Measurements from ENCODE around the gene PIEZO1. TPM values are rescaled to one million over a fixed set of nuclear protein-coding genes. Genes with fewer than 3 reads are reported as not detected.

PIEZO1 gene
- total and polyA plus RNA-seq, 9 of the 15 experiments (the other 6 are each of a cell fraction or from before 2014, with no cell fraction given) = 3.6 to 432 (median 131) TPM

DNA sequence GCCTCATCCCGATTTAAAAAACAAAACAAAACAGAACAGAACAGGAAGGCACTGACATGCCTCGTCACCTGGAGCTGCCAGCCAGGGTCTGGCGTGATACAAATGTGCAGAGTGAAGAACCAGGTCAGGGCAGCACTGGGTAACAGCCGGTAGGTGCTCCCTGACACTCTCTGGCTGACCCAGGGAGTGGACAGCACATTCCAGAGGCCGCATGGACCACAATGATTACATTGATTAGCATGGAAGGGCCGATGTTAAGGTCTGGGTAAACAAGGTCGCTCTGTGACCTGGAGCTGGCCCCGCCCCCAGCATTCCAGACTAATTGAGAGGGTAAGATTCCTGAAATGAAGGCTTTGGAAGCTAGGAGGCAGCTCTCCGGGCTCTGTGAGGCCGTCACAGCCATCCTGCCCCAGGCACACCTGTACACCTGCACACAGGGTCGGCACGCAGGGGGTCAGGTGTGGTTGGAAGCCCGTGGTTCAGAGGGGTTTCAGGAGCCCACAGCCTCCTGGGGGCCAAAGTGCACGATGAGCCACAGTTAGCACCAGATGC is 21.4 kb downstream of the PIEZO1 start (continued):
- TF ChIP-seq XRCC5 (IDR thresholded peaks at IDR 0.05; ENCODE audit: low read depth, low read length) = no peak
- no peak for TF ChIP-seq HBP1 (CRISPR knock-in tag; IDR thresholded peaks at IDR 0.05)
- TF ChIP-seq, protein P1, sequence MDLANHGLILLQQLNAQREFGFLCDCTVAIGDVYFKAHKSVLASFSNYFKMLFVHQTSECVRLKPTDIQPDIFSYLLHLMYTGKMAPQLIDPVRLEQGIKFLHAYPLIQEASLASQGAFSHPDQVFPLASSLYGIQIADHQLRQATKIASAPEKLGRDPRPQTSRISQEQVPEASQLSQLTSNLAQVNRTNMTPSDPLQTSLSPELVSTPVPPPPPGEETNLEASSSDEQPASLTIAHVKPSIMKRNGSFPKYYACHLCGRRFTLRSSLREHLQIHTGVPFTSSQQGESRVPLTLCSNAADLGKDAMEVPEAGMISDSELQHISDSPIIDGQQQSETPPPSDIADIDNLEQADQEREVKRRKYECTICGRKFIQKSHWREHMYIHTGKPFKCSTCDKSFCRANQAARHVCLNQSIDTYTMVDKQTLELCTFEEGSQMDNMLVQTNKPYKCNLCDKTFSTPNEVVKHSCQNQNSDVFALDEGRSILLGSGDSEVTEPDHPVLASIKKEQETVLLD (IDR thresholded peaks at IDR 0.05) = no peak
- no peak for TF ChIP-seq TSC22D4 (tag; IDR thresholded peaks at IDR 0.05)
- TF ChIP-seq, protein P2, sequence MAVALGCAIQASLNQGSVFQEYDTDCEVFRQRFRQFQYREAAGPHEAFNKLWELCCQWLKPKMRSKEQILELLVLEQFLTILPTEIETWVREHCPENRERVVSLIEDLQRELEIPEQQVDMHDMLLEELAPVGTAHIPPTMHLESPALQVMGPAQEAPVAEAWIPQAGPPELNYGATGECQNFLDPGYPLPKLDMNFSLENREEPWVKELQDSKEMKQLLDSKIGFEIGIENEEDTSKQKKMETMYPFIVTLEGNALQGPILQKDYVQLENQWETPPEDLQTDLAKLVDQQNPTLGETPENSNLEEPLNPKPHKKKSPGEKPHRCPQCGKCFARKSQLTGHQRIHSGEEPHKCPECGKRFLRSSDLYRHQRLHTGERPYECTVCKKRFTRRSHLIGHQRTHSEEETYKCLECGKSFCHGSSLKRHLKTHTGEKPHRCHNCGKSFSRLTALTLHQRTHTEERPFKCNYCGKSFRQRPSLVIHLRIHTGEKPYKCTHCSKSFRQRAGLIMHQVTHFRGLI (CRISPR knock-in tag; IDR thresholded peaks at IDR 0.05) = no peak
- TF ChIP-seq STAT5B (CRISPR knock-in tag; IDR thresholded peaks at IDR 0.05) = no peak
- TF ChIP-seq CC2D1A (IDR thresholded peaks at IDR 0.05) = no peak
- no peak for TF ChIP-seq PTTG1 (tag; IDR thresholded peaks at IDR 0.05; ENCODE audit: low read depth)
- no peak for TF ChIP-seq EGR1 (conservative IDR thresholded peaks at IDR 0.05)
- no peak for TF ChIP-seq SMARCA5 (IDR thresholded peaks at IDR 0.05)
- TF ChIP-seq CCNT2 (IDR thresholded peaks at IDR 0.05; ENCODE audit: borderline replicate concordance, extremely low read depth, insufficient read length, low read depth, low read length) = no peak
- no peak for TF ChIP-seq SREBF1 (IDR thresholded peaks at IDR 0.05; ENCODE audit: borderline replicate concordance, low read depth, low read length)
- TF ChIP-seq ZNF695 (CRISPR knock-in tag; IDR thresholded peaks at IDR 0.05) = no peak
- peak; percentile 74 for TF ChIP-seq TEAD2 (tag; IDR thresholded peaks at IDR 0.05)
- TF ChIP-seq NFE2 (IDR thresholded peaks at IDR 0.05; ENCODE audit: low read depth) = no peak
- TF ChIP-seq CTCF (IDR thresholded peaks at IDR 0.05 in 2 of 3, conservative IDR thresholded peaks at IDR 0.05 in 1 of 3; ENCODE audit: insufficient read depth in 2 of 3, low read depth in 1 of 3, low read length in 3 of 3) = peak in 1 of 3 experiments; percentile 11; a peak in 2 of 6 replicates
- no peak for TF ChIP-seq ZNF282 (CRISPR knock-in tag; IDR thresholded peaks at IDR 0.05)
- no peak for TF ChIP-seq MAFG (tag; conservative IDR thresholded peaks at IDR 0.05)
- no peak for TF ChIP-seq HMG20B (CRISPR knock-in tag; IDR thresholded peaks at IDR 0.05)
- no peak for TF ChIP-seq ATF7 (IDR thresholded peaks at IDR 0.05)
